ENCODE data around the gene FAM120C.

- TF ChIP-seq, protein P1, sequence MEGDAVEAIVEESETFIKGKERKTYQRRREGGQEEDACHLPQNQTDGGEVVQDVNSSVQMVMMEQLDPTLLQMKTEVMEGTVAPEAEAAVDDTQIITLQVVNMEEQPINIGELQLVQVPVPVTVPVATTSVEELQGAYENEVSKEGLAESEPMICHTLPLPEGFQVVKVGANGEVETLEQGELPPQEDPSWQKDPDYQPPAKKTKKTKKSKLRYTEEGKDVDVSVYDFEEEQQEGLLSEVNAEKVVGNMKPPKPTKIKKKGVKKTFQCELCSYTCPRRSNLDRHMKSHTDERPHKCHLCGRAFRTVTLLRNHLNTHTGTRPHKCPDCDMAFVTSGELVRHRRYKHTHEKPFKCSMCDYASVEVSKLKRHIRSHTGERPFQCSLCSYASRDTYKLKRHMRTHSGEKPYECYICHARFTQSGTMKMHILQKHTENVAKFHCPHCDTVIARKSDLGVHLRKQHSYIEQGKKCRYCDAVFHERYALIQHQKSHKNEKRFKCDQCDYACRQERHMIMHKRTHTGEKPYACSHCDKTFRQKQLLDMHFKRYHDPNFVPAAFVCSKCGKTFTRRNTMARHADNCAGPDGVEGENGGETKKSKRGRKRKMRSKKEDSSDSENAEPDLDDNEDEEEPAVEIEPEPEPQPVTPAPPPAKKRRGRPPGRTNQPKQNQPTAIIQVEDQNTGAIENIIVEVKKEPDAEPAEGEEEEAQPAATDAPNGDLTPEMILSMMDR (IDR thresholded peaks at IDR 0.05), result no peak
- TF ChIP-seq ZFX (IDR thresholded peaks at IDR 0.05; ENCODE audit: borderline replicate concordance), result no peak
Observed at GRCh38 chrX:54043056-54043455, 140.0 kb downstream of the FAM120C start.

Data from 22Rv1 (cell line).